CD8-positive, alpha-beta memory T cell (primary cell): Measurements from ENCODE around the gene CC2D1B. TPM values are rescaled to one million over a fixed set of nuclear protein-coding genes. Genes with fewer than 3 reads are reported as not detected.
A peak's percentile ranks its signal among the peaks of the same experiment; 100 is the strongest.

Experiments
- CTCF ChIA-PET: fragments of 350-600 bp; sonication (Branson Sonifier 250); formaldehyde crosslinking; loops from one replicate; lab custom pipeline; 2021; ENCODE audit warnings: antibody characterized with exemption; lab: Charles Lee
- POLR2A ChIA-PET: fragments of 350-600 bp; sonication (Branson Sonifier 250); formaldehyde crosslinking; loops from one replicate; lab custom pipeline; 2021; ENCODE audit warnings: antibody characterized with exemption; lab: Charles Lee
- DNase-seq, 5 donors: peaks; one replicate each; pipeline versions ENCODE4 v3.0.0 to v3.0.0-alpha.2; 2020 to 2022; ENCODE audit warnings: mixed read lengths in 1 of 5
- H3K27ac ChIP-seq: one replicate; pipeline ENCODE4 v1.7.0; 2013; ENCODE audit warnings: low read depth, mild to moderate bottlenecking, low read length, moderate library complexity
- H3K27me3 ChIP-seq: 2 replicates; pipeline ENCODE4 v1.7.0; 2013; ENCODE audit warnings: low read length, mild to moderate bottlenecking; ENCODE audit not compliant: insufficient read depth, poor library complexity, severe bottlenecking
- H3K36me3 ChIP-seq: 2 replicates; pipeline ENCODE4 v1.7.0; 2013; ENCODE audit warnings: mild to moderate bottlenecking, low read length, moderate library complexity; ENCODE audit not compliant: insufficient read depth
- H3K4me1 ChIP-seq: 2 replicates; pipeline ENCODE4 v1.7.0; 2013; ENCODE audit warnings: mild to moderate bottlenecking, low read length, moderate library complexity; ENCODE audit not compliant: insufficient read depth
- H3K4me3 ChIP-seq: 2 replicates; pipeline ENCODE4 v1.7.0; 2013; ENCODE audit warnings: mild to moderate bottlenecking, low read length
- H3K9me3 ChIP-seq: 2 replicates; pipeline ENCODE4 v1.7.0; 2013; ENCODE audit warnings: mild to moderate bottlenecking, low read length
- H3K27ac Mint-ChIP-seq, 8 donors: one replicate each; pipeline ENCODE4 v1.8.0; 2020 to 2021; ENCODE audit warnings: mixed read lengths in 8 of 8, mild to moderate bottlenecking in 6 of 8, inconsistent platforms in 3 of 8, moderate library complexity in 3 of 8
- H3K27me3 Mint-ChIP-seq, 2 donors: one replicate each; pipeline ENCODE4 v1.8.0; 2020 to 2021; ENCODE audit warnings: mixed read lengths in 2 of 2, mild to moderate bottlenecking in 1 of 2, moderate library complexity in 1 of 2
- H3K36me3 Mint-ChIP-seq, 3 donors: one replicate each; pipeline ENCODE4 v1.8.0; 2020 to 2021; ENCODE audit warnings: mixed read lengths in 3 of 3, inconsistent platforms in 1 of 3, mild to moderate bottlenecking in 1 of 3
- H3K4me1 Mint-ChIP-seq, 3 donors: one replicate each; pipeline ENCODE4 v1.8.0; 2020 to 2021; ENCODE audit warnings: mixed read lengths in 3 of 3, inconsistent platforms in 1 of 3, mild to moderate bottlenecking in 1 of 3
- H3K4me3 Mint-ChIP-seq, 7 donors: one replicate each; pipeline ENCODE4 v1.8.0; 2020 to 2021; ENCODE audit warnings: mixed read lengths in 7 of 7, mild to moderate bottlenecking in 6 of 7, moderate library complexity in 4 of 7, inconsistent platforms in 2 of 7
- H3K9me3 Mint-ChIP-seq, 5 donors: one replicate each; pipeline ENCODE4 v1.8.0; 2020 to 2022; ENCODE audit warnings: mixed read lengths in 5 of 5, mild to moderate bottlenecking in 3 of 5, moderate library complexity in 2 of 5, inconsistent platforms in 1 of 5
- polyA plus RNA-seq: library from polyadenylated mRNA; unstranded; fragments of 300-500 nt; fragmentation: Illumina TruSeq; gene quantifications from one replicate; pipeline ENCODE4 v1.2.3, GENCODE V29; 2021
- total RNA-seq, 2 experiments: library from RNA; stranded (reverse); gene quantifications; one replicate each; pipeline ENCODE4 v1.2.3, GENCODE V29; 2021

The CC2D1B gene
- total and polyA plus RNA-seq, 3 experiments from 2014 or later: 11.0 to 47.8 (median 46.2) TPM

- peaks cover 12% of the 10 kb centered on the region for H3K36me3 ChIP-seq
These were observed 1.3 kb upstream of the CC2D1B start for GRCh38 chr1:52367272-52367671.

GRCh38 chr1:52366517-52366827 lies 467 bp upstream of the CC2D1B start:
- peaks cover 36 to 55% (median 54%) of the 10 kb centered on the region in 3 donors for H3K4me1 Mint-ChIP-seq
- H3K4me1 ChIP-seq: peaks cover 33% of the 10 kb centered on the region
- DNase-seq: no peak

More at GRCh38 chr1:52367272-52367671, 1.3 kb upstream of the CC2D1B start:
- peak overlapping the region in 1 of 8 donors; percentile 80 for H3K27ac Mint-ChIP-seq
- H3K27me3 ChIP-seq: no peaks in the 10 kb centered on the region
- H3K36me3 Mint-ChIP-seq: peaks cover 0 to 21% (median 0%) of the 10 kb centered on the region in 3 donors
- CTCF ChIA-PET: interaction anchor here (1.0 to 1.6 kb wide), 3 partner anchors 8 to 37 kb away, joined by 3 to 4 read pairs (median 3); partner anchors contain the start of genes ORC1 and PRPF38A
- no peaks in the 10 kb centered on the region for H3K27me3 Mint-ChIP-seq
- no peak overlapping the region for H3K4me3 ChIP-seq
- H3K9me3 Mint-ChIP-seq: no peaks in the 10 kb centered on the region
- no peaks in the 10 kb centered on the region for H3K9me3 ChIP-seq
- H3K4me1 Mint-ChIP-seq: peaks cover 33 to 47% (median 47%) of the 10 kb centered on the region in 3 donors
- peaks cover 30% of the 10 kb centered on the region for H3K4me1 ChIP-seq
- peak overlapping the region in 5 of 7 donors; percentile 6 to 44 (median 41) for H3K4me3 Mint-ChIP-seq
- POLR2A ChIA-PET: interaction anchor here (0.7 to 1.1 kb wide), 4 partner anchors 36 to 348 kb away, joined by 4 to 8 read pairs (median 6); partner anchors contain the start of gene PRPF38A
- no peak for DNase-seq
- peak overlapping the region; percentile 89 for H3K27ac ChIP-seq

DNA sequence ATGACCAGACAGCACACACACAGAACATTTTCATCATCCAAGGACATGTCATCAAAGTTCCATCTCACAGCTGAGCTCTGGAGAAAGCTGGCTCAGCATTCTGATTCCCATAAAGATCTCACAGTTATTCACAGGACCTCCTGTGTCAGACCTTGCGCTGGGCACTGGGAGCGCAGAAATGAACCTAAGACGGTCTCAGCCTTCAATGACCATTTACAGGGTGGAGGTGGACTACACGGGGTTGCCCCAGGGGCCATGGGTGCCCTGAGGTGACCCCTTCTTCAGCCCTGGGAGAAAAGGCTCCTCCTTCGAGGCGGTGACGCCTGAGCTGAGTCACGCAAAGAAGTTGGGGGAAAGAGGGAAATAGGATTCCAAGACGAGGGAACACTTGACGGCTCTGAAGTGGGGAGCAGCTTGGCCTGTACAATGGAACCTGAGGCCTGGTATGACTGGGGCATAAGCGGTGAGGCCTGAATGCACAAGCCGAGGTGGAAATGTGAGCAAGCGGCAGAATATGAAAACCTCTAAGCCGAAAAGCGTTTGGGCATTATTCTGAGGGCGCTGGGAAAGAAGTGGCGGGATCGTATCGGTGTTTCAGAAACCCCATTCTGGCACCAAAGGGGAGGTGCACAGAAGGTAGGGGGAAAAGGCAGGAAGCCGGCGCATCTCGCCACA lies 797 bp downstream of the CC2D1B start:
- H3K4me1 Mint-ChIP-seq: peaks cover 37 to 55% (median 55%) of the 10 kb centered on the region in 3 donors
- H3K4me3 Mint-ChIP-seq: peak overlapping the region; percentile 92 to 96 (median 93)
- peaks cover 0 to 41% (median 4%) of the 10 kb centered on the region in 3 donors for H3K36me3 Mint-ChIP-seq
- Histone ChIP-seq H3K27me3 (no peaks in the 10 kb centered on the region), H3K9me3 (no peaks in the 10 kb centered on the region), H3K36me3 (peaks cover 32% of the 10 kb centered on the region), H3K27ac (peak overlapping the region; percentile 89), H3K4me1 (peaks cover 33% of the 10 kb centered on the region), H3K4me3 (peak overlapping the region; percentile 91)
- ChIA-PET CTCF (interaction anchor here (1.0 to 1.6 kb wide), 4 partner anchors 15 to 268 kb away, joined by 3 to 4 read pairs (median 4); partner anchors contain the start of gene SHISAL2A), POLR2A (interaction anchor here (0.6 to 1.5 kb wide), 8 partner anchors 15 to 268 kb away, joined by 3 to 9 read pairs (median 4); partner anchors contain the start of genes ORC1, PRPF38A, SHISAL2A and ZFYVE9)
- no peaks in the 10 kb centered on the region for H3K27me3 Mint-ChIP-seq
- no peaks in the 10 kb centered on the region for H3K9me3 Mint-ChIP-seq
- H3K27ac Mint-ChIP-seq: peak overlapping the region; percentile 80 to 98 (median 97)
- peak in 1 of 5 donors; percentile 10 for DNase-seq

More at GRCh38 chr1:52366517-52366827, 467 bp upstream of the CC2D1B start:
- peak overlapping the region; percentile 91 for H3K4me3 ChIP-seq
- ChIA-PET POLR2A (interaction anchor here (0.6 to 1.3 kb wide), 7 partner anchors 9 to 349 kb away, joined by 3 to 8 read pairs (median 3); partner anchors contain the start of gene PRPF38A), CTCF (interaction anchor here (1.0 to 1.6 kb wide), 2 partner anchors 33 to 38 kb away, joined by 3 to 4 read pairs; partner anchors contain the start of genes ORC1 and PRPF38A)
- H3K9me3 ChIP-seq: no peaks in the 10 kb centered on the region
- peaks cover 0 to 29% (median 3%) of the 10 kb centered on the region in 3 donors for H3K36me3 Mint-ChIP-seq
- peak overlapping the region; percentile 92 to 96 (median 93) for H3K4me3 Mint-ChIP-seq
- no peaks in the 10 kb centered on the region for H3K27me3 ChIP-seq
- H3K27ac Mint-ChIP-seq: peak overlapping the region; percentile 66 to 82 (median 78)
- no peaks in the 10 kb centered on the region for H3K9me3 Mint-ChIP-seq
- peaks cover 20% of the 10 kb centered on the region for H3K36me3 ChIP-seq
- H3K27ac ChIP-seq: peak overlapping the region; percentile 89
- no peaks in the 10 kb centered on the region for H3K27me3 Mint-ChIP-seq

- ChIA-PET POLR2A (interaction anchor here (1.5 kb wide), 1 partner anchor 40 kb away, joined by 3 read pairs; the partner anchor contains the start of genes ORC1 and PRPF38A), CTCF (interaction anchor here (1.5 kb wide), 1 partner anchor 14 kb away, joined by 4 read pairs; no protein-coding TSS in a partner anchor)
- Mint-ChIP-seq H3K36me3 (peaks cover 0 to 50% (median 6%) of the 10 kb centered on the region in 3 donors), H3K9me3 (no peaks in the 10 kb centered on the region), H3K4me3 (peak overlapping the region; percentile 92 to 96 (median 93)), H3K27me3 (no peaks in the 10 kb centered on the region), H3K4me1 (peaks cover 37 to 55% (median 55%) of the 10 kb centered on the region in 3 donors), H3K27ac (peak overlapping the region in 7 of 8 donors; percentile 72 to 97 (median 93))
- peaks cover 41% of the 10 kb centered on the region for H3K36me3 ChIP-seq
- H3K4me1 ChIP-seq: peaks cover 33% of the 10 kb centered on the region
- no peak for DNase-seq
- H3K9me3 ChIP-seq: no peaks in the 10 kb centered on the region
- H3K27me3 ChIP-seq: no peaks in the 10 kb centered on the region
- H3K27ac ChIP-seq: peak overlapping the region; percentile 89
- H3K4me3 ChIP-seq: peak overlapping the region; percentile 91
These were observed 1.7 kb downstream of the CC2D1B start for GRCh38 chr1:52364235-52364839.

GRCh38 chr1:52360595-52360968 lies 5.4 kb downstream of the CC2D1B start:
- Mint-ChIP-seq H3K27ac (peak overlapping the region in 2 of 8 donors; percentile 22 to 37), H3K4me3 (peak overlapping the region in 1 of 7 donors; percentile 51), H3K4me1 (peaks cover 20 to 33% (median 33%) of the 10 kb centered on the region in 3 donors), H3K9me3 (no peaks in the 10 kb centered on the region), H3K36me3 (peaks cover 4 to 87% (median 15%) of the 10 kb centered on the region in 3 donors), H3K27me3 (no peaks in the 10 kb centered on the region)
- no peak overlapping the region for H3K4me3 ChIP-seq
- H3K9me3 ChIP-seq: no peaks in the 10 kb centered on the region
- H3K27me3 ChIP-seq: no peaks in the 10 kb centered on the region
- POLR2A ChIA-PET: no interaction called here
- CTCF ChIA-PET: interaction anchor here (1.2 kb wide), 1 partner anchor 10 kb away, joined by 4 read pairs; no protein-coding TSS in a partner anchor
- H3K4me1 ChIP-seq: peaks cover 25% of the 10 kb centered on the region
- H3K36me3 ChIP-seq: peaks cover 79% of the 10 kb centered on the region
- no peak overlapping the region for H3K27ac ChIP-seq
- no peak for DNase-seq

DNA sequence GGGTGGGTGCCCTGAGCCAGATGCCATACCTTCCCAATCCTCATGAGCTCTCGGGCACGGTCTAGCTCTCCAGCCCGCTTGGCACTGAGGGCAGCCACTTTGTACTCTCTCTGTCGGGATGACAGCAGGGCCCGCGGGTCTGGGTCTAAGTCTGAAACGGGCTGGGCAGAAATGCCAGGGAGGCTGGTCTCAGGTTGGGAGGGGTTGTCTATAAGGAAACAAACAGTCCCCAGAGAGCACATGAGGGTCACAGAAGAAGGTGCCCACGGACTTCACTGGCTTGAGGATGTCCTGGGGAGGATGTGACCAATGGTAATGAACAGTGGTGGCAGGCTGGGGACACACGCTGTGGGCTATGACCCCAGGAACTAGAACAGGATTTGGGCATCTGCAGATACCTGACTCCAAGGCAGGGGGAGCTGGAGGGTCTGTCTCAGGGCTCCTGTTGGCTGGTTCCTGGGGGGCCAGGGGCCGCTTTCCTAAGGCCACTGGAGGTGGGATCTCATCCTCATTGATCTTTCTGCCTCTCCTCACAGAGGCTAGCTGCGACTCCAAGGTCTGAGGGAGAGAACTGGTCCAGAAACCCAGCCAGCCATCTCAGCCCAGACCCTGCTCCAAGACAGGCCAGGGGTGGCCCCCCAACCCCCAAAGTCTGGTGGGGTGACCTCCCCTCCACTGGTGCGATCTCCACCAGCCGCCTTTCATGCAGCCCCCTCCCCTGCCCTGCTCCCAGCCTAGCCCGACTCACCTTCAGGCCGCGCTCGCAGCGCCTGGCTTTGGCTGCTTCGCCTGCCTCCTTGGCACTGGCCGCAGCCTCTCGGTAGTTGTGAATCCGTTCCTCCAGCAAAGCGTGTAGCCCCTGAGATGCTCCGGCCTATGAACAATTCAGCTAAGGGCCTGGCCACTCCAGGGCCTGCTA lies 6.1 kb downstream of the CC2D1B start:
- no peaks in the 10 kb centered on the region for H3K27me3 ChIP-seq
- CTCF ChIA-PET: interaction anchor here (1.1 to 1.2 kb wide), 2 partner anchors 8 to 9 kb away, joined by 3 to 4 read pairs; no protein-coding TSS in a partner anchor
- H3K4me1 ChIP-seq: peaks cover 21% of the 10 kb centered on the region
- DNase-seq: no peak
- H3K4me3 Mint-ChIP-seq: no peak overlapping the region
- H3K4me1 Mint-ChIP-seq: peaks cover 14 to 26% (median 26%) of the 10 kb centered on the region in 3 donors
- H3K36me3 ChIP-seq: peaks cover 85% of the 10 kb centered on the region
- no peak overlapping the region for H3K27ac ChIP-seq
- peak overlapping the region in 3 of 8 donors; percentile 22 to 63 (median 37) for H3K27ac Mint-ChIP-seq
- POLR2A ChIA-PET: no interaction called here
- H3K4me3 ChIP-seq: no peak overlapping the region
- no peaks in the 10 kb centered on the region for H3K9me3 Mint-ChIP-seq
- no peaks in the 10 kb centered on the region for H3K9me3 ChIP-seq
- H3K27me3 Mint-ChIP-seq: no peaks in the 10 kb centered on the region
- H3K36me3 Mint-ChIP-seq: peaks cover 4 to 89% (median 17%) of the 10 kb centered on the region in 3 donors
